Suppressor macrophage treated with lipopolysaccharide for 4 hours (primary cell): ENCODE results near the gene SYNE1.

Source experiments
- DNase-seq: peaks from one replicate; pipeline ENCODE4 v3.0.0-alpha.2; 2020

SYNE1 gene

GRCh38 chr6:152221806-152222628 is 415.1 kb downstream of the SYNE1 start:
- DNase-seq, result no peak

- DNase-seq, result no peak
These were observed 416.4 kb downstream of the SYNE1 start for GRCh38 chr6:152220786-152221185.

- DNase-seq, result no peak
These were observed 418.3 kb downstream of the SYNE1 start for GRCh38 chr6:152218887-152219286.

GRCh38 chr6:152212437-152212836 is 424.7 kb downstream of the SYNE1 start:
- no peak for DNase-seq

GRCh38 chr6:152209211-152209610 is 428.0 kb downstream of the SYNE1 start:
- no peak for DNase-seq

GRCh38 chr6:152207915-152208714 is 429.0 kb downstream of the SYNE1 start:
- no peak for DNase-seq

GRCh38 chr6:152206072-152206818 is 430.9 kb downstream of the SYNE1 start:
- peak; percentile 42 for DNase-seq

- no peak for DNase-seq
These were observed 432.6 kb downstream of the SYNE1 start for GRCh38 chr6:152204591-152204990.

- no peak for DNase-seq
These were observed 436.0 kb downstream of the SYNE1 start for GRCh38 chr6:152201120-152201519.

GRCh38 chr6:152195896-152196295 is 441.3 kb downstream of the SYNE1 start:
- no peak for DNase-seq

GRCh38 chr6:152189736-152190135 is 447.4 kb downstream of the SYNE1 start:
- DNase-seq, result no peak

- no peak for DNase-seq
These were observed 449.2 kb downstream of the SYNE1 start for GRCh38 chr6:152188011-152188410.

- DNase-seq, result no peak
These were observed 450.3 kb downstream of the SYNE1 start for GRCh38 chr6:152186840-152187239.

GRCh38 chr6:152184917-152185574 is 452.1 kb downstream of the SYNE1 start:
- DNase-seq, result no peak

- no peak for DNase-seq
These were observed 452.6 kb downstream of the SYNE1 start for GRCh38 chr6:152184573-152184916.

GRCh38 chr6:152180601-152181000 is 456.6 kb downstream of the SYNE1 start:
- no peak for DNase-seq

GRCh38 chr6:152176268-152176667 is 460.9 kb downstream of the SYNE1 start:
- no peak for DNase-seq

GRCh38 chr6:152173957-152174356 is 463.2 kb downstream of the SYNE1 start:
- no peak for DNase-seq

GRCh38 chr6:152173321-152173720 is 463.8 kb downstream of the SYNE1 start:
- no peak for DNase-seq

GRCh38 chr6:152170702-152171667 is 466.2 kb downstream of the SYNE1 start:
- DNase-seq, result no peak

- no peak for DNase-seq
These were observed 466.9 kb downstream of the SYNE1 start for GRCh38 chr6:152170313-152170701.
